ENCODE results near the gene ZMYND10. TPM values are rescaled to one million over a fixed set of nuclear protein-coding genes. Genes with fewer than 3 reads are reported as not detected.

The ZMYND10 gene
- total RNA-seq, 1 experiment from 2014 or later, result 0.74 TPM

DNA sequence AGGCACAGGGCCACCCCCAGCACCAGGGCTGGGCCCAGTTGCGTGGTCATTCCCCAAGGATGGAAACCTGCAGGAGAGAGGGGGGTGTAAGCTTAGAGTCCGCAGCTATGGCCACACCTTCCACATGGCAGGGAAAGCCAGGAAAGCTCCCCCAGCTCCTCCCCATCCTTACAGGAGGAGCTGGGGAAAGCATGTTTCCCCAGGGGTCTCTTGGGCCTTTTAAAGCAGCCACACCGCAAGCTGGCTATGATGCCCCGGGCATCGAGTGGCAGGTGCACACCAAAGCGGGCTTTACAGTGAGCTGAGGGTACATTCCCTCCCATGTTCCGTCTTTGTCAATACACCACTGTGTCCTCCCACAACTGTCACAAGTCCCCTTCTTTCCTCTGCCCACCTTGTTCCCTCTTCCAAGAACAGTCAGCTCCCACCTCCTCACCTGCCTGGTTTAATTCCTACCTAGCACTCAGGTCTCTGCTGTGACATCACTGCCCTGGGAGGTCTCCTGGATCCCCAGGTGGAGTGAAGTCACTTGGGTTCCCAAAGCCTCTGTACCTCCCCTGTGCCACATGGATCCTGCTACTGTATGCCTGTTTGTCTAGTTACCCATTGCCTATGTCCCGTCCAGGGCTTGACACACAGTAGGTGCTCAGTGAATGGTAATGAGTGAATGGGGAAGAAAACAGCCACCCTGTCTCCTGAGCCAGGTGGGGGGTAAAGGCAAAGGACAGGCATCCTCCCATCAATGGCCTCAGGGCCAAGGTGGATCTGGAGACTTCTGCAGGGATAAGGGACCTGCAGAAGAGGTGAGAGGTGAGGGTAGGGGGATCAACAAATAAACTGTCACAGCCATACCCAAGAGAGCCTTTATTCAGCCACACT is 49.7 kb downstream of the ZMYND10 start (continued):
- TF ChIP-seq, protein P1, sequence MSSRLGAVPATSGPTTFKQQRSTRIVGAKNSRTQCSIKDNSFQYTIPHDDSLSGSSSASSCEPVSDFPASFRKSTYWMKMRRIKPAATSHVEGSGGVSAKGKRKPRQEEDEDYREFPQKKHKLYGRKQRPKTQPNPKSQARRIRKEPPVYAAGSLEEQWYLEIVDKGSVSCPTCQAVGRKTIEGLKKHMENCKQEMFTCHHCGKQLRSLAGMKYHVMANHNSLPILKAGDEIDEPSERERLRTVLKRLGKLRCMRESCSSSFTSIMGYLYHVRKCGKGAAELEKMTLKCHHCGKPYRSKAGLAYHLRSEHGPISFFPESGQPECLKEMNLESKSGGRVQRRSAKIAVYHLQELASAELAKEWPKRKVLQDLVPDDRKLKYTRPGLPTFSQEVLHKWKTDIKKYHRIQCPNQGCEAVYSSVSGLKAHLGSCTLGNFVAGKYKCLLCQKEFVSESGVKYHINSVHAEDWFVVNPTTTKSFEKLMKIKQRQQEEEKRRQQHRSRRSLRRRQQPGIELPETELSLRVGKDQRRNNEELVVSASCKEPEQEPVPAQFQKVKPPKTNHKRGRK (CRISPR knock-in tag; IDR thresholded peaks at IDR 0.05; ENCODE audit: borderline replicate concordance), result no peak
- TF ChIP-seq SMAD4 (CRISPR knock-in tag; IDR thresholded peaks at IDR 0.05), result no peak

DNA sequence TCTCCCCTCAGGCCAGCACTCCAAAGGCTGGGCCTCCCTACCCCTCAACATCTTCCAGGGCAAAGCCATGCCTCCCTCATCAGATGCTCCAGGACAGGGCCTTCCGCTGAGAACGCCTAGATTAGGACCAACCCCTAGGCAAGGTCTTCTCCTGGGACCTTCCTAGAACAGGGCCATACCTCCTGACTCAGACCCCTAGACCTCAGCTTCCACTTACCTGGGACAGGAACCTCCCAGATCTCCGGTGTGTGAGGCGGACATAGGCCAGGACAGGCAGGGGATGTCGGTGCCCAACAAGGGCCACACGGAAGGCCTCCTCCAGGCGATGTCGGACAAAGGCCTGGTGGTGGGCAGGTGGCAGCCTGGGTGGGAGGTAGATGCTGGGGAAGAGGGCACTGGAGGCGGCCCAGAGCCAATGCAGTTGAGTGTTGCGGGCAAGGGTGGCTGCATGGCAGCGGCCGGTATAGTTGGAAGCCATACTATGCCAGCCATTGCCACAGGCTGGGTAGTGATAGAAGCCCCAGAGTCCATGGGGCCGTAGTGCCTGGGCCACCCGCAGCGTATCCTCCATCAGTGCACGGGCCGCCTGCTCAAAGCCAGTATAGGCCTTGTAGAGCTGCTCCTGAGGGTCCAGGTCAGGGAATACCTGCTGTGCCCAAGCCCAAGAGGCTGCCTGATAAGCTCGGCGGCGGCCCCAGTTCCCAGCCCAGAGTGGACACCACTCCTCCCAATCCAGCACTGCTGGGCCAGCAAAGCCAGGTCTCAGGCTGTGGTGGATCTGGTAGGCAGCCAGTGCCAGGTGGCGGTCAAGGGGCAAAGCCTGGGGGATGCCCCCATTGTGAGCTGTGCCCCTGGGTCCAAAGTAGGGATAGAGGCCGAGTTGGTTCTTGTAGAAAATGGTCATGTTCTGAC is 50.8 kb downstream of the ZMYND10 start:
- no peak overlapping the region for H3K27ac Mint-ChIP-seq
- ChIA-PET POLR2A (no interaction called here), CTCF (interaction anchor here (0.5 to 1.5 kb wide), 3 partner anchors 27 to 100 kb away, joined by 4 to 5 read pairs (median 4); no protein-coding TSS in a partner anchor)
- H3K4me3 Mint-ChIP-seq, result no peak overlapping the region
- no peaks in the 10 kb centered on the region for H3K9me3 Mint-ChIP-seq
- no peaks in the 10 kb centered on the region; the same call in 1 of the 2 replicates for H3K27me3 Mint-ChIP-seq (ENCODE audit: low read depth)
- peaks cover 13% of the 10 kb centered on the region for H3K4me1 Mint-ChIP-seq
- no peaks in the 10 kb centered on the region; the same call in 1 of the 2 replicates for H3K36me3 Mint-ChIP-seq
- no peak for DNase-seq (ENCODE audit: low spot score)
- no peak for TF ChIP-seq ELF4 (CRISPR knock-in tag; IDR thresholded peaks at IDR 0.05; ENCODE audit: low read depth)
- TF ChIP-seq, protein P2, sequence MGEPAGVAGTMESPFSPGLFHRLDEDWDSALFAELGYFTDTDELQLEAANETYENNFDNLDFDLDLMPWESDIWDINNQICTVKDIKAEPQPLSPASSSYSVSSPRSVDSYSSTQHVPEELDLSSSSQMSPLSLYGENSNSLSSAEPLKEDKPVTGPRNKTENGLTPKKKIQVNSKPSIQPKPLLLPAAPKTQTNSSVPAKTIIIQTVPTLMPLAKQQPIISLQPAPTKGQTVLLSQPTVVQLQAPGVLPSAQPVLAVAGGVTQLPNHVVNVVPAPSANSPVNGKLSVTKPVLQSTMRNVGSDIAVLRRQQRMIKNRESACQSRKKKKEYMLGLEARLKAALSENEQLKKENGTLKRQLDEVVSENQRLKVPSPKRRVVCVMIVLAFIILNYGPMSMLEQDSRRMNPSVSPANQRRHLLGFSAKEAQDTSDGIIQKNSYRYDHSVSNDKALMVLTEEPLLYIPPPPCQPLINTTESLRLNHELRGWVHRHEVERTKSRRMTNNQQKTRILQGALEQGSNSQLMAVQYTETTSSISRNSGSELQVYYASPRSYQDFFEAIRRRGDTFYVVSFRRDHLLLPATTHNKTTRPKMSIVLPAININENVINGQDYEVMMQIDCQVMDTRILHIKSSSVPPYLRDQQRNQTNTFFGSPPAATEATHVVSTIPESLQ (CRISPR knock-in tag; IDR thresholded peaks at IDR 0.05), result no peak
- TF ChIP-seq NR2C2 (CRISPR knock-in tag; IDR thresholded peaks at IDR 0.05), result no peak
- no peak for TF ChIP-seq CBFB (CRISPR knock-in tag; IDR thresholded peaks at IDR 0.05; ENCODE audit: low read depth)
- no peak for TF ChIP-seq GABPB1 (CRISPR knock-in tag; IDR thresholded peaks at IDR 0.05)
- TF ChIP-seq, protein P3, sequence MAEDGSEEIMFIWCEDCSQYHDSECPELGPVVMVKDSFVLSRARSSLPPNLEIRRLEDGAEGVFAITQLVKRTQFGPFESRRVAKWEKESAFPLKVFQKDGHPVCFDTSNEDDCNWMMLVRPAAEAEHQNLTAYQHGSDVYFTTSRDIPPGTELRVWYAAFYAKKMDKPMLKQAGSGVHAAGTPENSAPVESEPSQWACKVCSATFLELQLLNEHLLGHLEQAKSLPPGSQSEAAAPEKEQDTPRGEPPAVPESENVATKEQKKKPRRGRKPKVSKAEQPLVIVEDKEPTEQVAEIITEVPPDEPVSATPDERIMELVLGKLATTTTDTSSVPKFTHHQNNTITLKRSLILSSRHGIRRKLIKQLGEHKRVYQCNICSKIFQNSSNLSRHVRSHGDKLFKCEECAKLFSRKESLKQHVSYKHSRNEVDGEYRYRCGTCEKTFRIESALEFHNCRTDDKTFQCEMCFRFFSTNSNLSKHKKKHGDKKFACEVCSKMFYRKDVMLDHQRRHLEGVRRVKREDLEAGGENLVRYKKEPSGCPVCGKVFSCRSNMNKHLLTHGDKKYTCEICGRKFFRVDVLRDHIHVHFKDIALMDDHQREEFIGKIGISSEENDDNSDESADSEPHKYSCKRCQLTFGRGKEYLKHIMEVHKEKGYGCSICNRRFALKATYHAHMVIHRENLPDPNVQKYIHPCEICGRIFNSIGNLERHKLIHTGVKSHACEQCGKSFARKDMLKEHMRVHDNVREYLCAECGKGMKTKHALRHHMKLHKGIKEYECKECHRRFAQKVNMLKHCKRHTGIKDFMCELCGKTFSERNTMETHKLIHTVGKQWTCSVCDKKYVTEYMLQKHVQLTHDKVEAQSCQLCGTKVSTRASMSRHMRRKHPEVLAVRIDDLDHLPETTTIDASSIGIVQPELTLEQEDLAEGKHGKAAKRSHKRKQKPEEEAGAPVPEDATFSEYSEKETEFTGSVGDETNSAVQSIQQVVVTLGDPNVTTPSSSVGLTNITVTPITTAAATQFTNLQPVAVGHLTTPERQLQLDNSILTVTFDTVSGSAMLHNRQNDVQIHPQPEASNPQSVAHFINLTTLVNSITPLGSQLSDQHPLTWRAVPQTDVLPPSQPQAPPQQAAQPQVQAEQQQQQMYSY (CRISPR knock-in tag; IDR thresholded peaks at IDR 0.05), result no peak
- no peak for TF ChIP-seq ZNF423 (CRISPR knock-in tag; IDR thresholded peaks at IDR 0.05)
- ATAC-seq, result no peak

DNA sequence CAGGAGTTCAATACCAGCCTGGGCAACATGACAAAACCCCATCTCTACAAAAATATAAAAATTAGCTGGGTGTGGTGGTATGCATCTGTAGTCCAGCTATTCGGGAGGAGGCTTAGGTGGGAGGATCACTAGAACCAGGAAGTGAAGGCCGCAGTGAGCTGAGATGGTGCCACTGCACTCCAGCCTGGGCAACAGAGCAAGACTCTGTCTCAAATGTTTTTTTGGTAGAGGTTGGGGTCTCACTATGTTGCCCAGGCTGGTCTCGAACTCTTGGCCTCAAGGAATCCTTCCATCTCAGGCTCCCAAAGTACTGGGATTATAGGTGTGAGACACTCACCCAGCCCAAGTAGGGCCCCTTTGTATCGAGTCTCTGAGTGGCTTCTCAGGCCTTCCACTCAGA is 51.4 kb downstream of the ZMYND10 start:
- no peak for ATAC-seq
- no peak overlapping the region for H3K4me3 Mint-ChIP-seq
- TF ChIP-seq RELA (CRISPR knock-in tag; IDR thresholded peaks at IDR 0.05; ENCODE audit: borderline replicate concordance) (no peak), ZNF263 (CRISPR knock-in tag; IDR thresholded peaks at IDR 0.05; ENCODE audit: low read depth) (no peak), KAT7 (CRISPR knock-in tag; IDR thresholded peaks at IDR 0.05; ENCODE audit: borderline replicate concordance) (no peak), ZNF121 (CRISPR knock-in tag; IDR thresholded peaks at IDR 0.05) (peak; percentile 51; the same call in 1 of the 2 replicates)
- TF ChIP-seq, protein P4, sequence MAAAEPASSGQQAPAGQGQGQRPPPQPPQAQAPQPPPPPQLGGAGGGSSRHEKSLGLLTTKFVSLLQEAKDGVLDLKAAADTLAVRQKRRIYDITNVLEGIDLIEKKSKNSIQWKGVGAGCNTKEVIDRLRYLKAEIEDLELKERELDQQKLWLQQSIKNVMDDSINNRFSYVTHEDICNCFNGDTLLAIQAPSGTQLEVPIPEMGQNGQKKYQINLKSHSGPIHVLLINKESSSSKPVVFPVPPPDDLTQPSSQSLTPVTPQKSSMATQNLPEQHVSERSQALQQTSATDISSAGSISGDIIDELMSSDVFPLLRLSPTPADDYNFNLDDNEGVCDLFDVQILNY (CRISPR knock-in tag; IDR thresholded peaks at IDR 0.05), result no peak
- TF ChIP-seq, protein P3 (CRISPR knock-in tag; IDR thresholded peaks at IDR 0.05), result no peak
- H3K27me3 Mint-ChIP-seq (ENCODE audit: low read depth), result no peaks in the 10 kb centered on the region; the same call in 1 of the 2 replicates
- H3K4me1 Mint-ChIP-seq, result peaks cover 12% of the 10 kb centered on the region
- peaks cover 6% of the 10 kb centered on the region; the same call in 1 of the 2 replicates for H3K36me3 Mint-ChIP-seq
- DNase-seq (ENCODE audit: low spot score), result no peak
- ChIA-PET CTCF (interaction anchor here (1.5 kb wide), 1 partner anchor 100 kb away, joined by 4 read pairs; no protein-coding TSS in a partner anchor), POLR2A (no interaction called here)
- H3K9me3 Mint-ChIP-seq, result no peaks in the 10 kb centered on the region
- no peak overlapping the region for H3K27ac Mint-ChIP-seq

All from WTC11 (cell line).